H9 (cell line): ENCODE measurements around the gene SPTBN1. TPM values are rescaled to one million over a fixed set of nuclear protein-coding genes. Genes with fewer than 3 reads are reported as not detected.
A peak's percentile ranks its signal among the peaks of the same experiment; 100 is the strongest.

Source experiments
- DNase-seq: peaks from one replicate; pipeline ENCODE4 v3.0.0-alpha.2; 2017
- H2AFZ ChIP-seq: one replicate; pipeline ENCODE4 v1.6.1; 2013; ENCODE audit warnings: mild to moderate bottlenecking, low read length, control low read depth, moderate library complexity
- H2AK5ac ChIP-seq: 2 replicates; pipeline ENCODE4 v1.6.1; 2013; ENCODE audit warnings: low read length, control low read depth, mixed read lengths; ENCODE audit not compliant: insufficient read length
- H2BK120ac ChIP-seq: one replicate; pipeline ENCODE4 v1.6.1; 2013; ENCODE audit warnings: low read depth, mild to moderate bottlenecking, low read length, control low read depth, inconsistent platforms; ENCODE audit not compliant: poor library complexity, severe bottlenecking
- H2BK12ac ChIP-seq: 2 replicates; pipeline ENCODE4 v1.6.1; 2013; ENCODE audit warnings: low read length, control low read depth, mixed read lengths, low read depth; ENCODE audit not compliant: insufficient read length
- H2BK15ac ChIP-seq: 2 replicates; pipeline ENCODE4 v1.6.1; 2013; ENCODE audit warnings: low read depth, low read length, control low read depth
- H2BK20ac ChIP-seq: one replicate; pipeline ENCODE4 v1.6.1; 2013; ENCODE audit warnings: low read depth, mild to moderate bottlenecking, low read length, control low read depth, inconsistent platforms; ENCODE audit not compliant: poor library complexity, severe bottlenecking
- H2BK5ac ChIP-seq: 2 replicates; pipeline ENCODE4 v1.6.1; 2013; ENCODE audit warnings: low read length, control low read depth, mixed read lengths; ENCODE audit not compliant: insufficient read length
- H3K14ac ChIP-seq: 2 replicates; pipeline ENCODE4 v1.6.1; 2013; ENCODE audit warnings: low read length, control low read depth; ENCODE audit not compliant: insufficient read depth
- H3K18ac ChIP-seq: 2 replicates; pipeline ENCODE4 v1.6.1; 2013; ENCODE audit warnings: low read depth, mild to moderate bottlenecking, mixed read lengths, low read length, control low read depth; ENCODE audit not compliant: insufficient read length
- H3K23ac ChIP-seq: 2 replicates; pipeline ENCODE4 v1.6.1; 2013; ENCODE audit warnings: low read length, control low read depth, mixed read lengths, low read depth; ENCODE audit not compliant: insufficient read length
- H3K23me2 ChIP-seq: 2 replicates; pipeline ENCODE4 v1.6.1; 2013; ENCODE audit warnings: low read depth, mild to moderate bottlenecking, mixed read lengths, low read length, control low read depth; ENCODE audit not compliant: insufficient read length, poor library complexity, severe bottlenecking
- H3K27ac ChIP-seq: 2 replicates; pipeline ENCODE4 v1.5.1; 2013; ENCODE audit warnings: low read length, control low read depth, mixed read lengths, low read depth; ENCODE audit not compliant: insufficient read length
- H3K27me3 ChIP-seq: 2 replicates; pipeline ENCODE4 v1.6.1; 2013; ENCODE audit warnings: low read length, control low read depth, inconsistent platforms; ENCODE audit not compliant: insufficient read depth
- H3K4ac ChIP-seq: 2 replicates; pipeline ENCODE4 v1.6.1; 2013; ENCODE audit warnings: low read depth, mild to moderate bottlenecking, control low read depth, inconsistent platforms, low read length, moderate library complexity
- H3K4me1 ChIP-seq: 2 replicates; pipeline ENCODE4 v1.6.1; 2013; ENCODE audit warnings: low read length, control low read depth, inconsistent platforms; ENCODE audit not compliant: insufficient read depth
- H3K4me2 ChIP-seq: 2 replicates; pipeline ENCODE4 v1.6.1; 2013; ENCODE audit warnings: low read length, control low read depth, mixed read lengths; ENCODE audit not compliant: insufficient read length, insufficient read depth
- H3K56ac ChIP-seq: 2 replicates; pipeline ENCODE4 v1.6.1; 2013; ENCODE audit warnings: low read depth, mild to moderate bottlenecking, mixed read lengths, low read length, control low read depth; ENCODE audit not compliant: insufficient read length
- H3K79me1 ChIP-seq: 2 replicates; pipeline ENCODE4 v1.6.1; 2013; ENCODE audit warnings: low read depth, mild to moderate bottlenecking, moderate library complexity, low read length, control low read depth, inconsistent platforms; ENCODE audit not compliant: insufficient read depth, poor library complexity, severe bottlenecking
- H3K79me2 ChIP-seq: 2 replicates; pipeline ENCODE4 v1.6.1; 2013; ENCODE audit warnings: low read length, control low read depth, inconsistent platforms; ENCODE audit not compliant: insufficient read depth
- H3K9ac ChIP-seq: 2 replicates; pipeline ENCODE4 v1.6.1; 2013; ENCODE audit warnings: low read length, control low read depth, mixed read lengths; ENCODE audit not compliant: insufficient read length; ENCODE audit errors: extremely low read depth
- H3K9me3 ChIP-seq: one replicate; pipeline ENCODE4 v1.6.1; 2013; ENCODE audit warnings: low read depth, low read length, inconsistent platforms; ENCODE audit not compliant: control insufficient read depth
- H3T11ph ChIP-seq: one replicate; pipeline ENCODE4 v1.6.1; 2013; ENCODE audit warnings: mild to moderate bottlenecking, low read length, control low read depth, inconsistent platforms
- H4K20me1 ChIP-seq: one replicate; pipeline ENCODE4 v1.6.1; 2013; ENCODE audit not compliant: control insufficient read depth, insufficient read length, insufficient read depth
- H4K5ac ChIP-seq: 2 replicates; pipeline ENCODE4 v1.6.1; 2013; ENCODE audit warnings: low read depth, mild to moderate bottlenecking, mixed read lengths, low read length, control low read depth; ENCODE audit not compliant: insufficient read length
- H4K8ac ChIP-seq: replicated peaks from 2 replicates; pipeline ENCODE4 v1.6.1; 2013; ENCODE audit warnings: low read length, control low read depth, mixed read lengths, low read depth; ENCODE audit not compliant: insufficient read length
- H4K91ac ChIP-seq: 2 replicates; pipeline ENCODE4 v1.6.1; 2013; ENCODE audit warnings: low read depth, mild to moderate bottlenecking, moderate library complexity, mixed read lengths, low read length, control low read depth; ENCODE audit not compliant: insufficient read length
- H3K27ac Mint-ChIP-seq, 3 experiments: 2 replicates in 2 of 3; 3 replicates in 1 of 3; pipeline ENCODE4 v1.8.0; 2020 to 2021; ENCODE audit warnings: mixed read lengths in 3 of 3, mild to moderate bottlenecking in 1 of 3, moderate library complexity in 1 of 3
- H3K27me3 Mint-ChIP-seq: 2 replicates; pipeline ENCODE4 v1.8.0; 2021; ENCODE audit warnings: low read depth, mild to moderate bottlenecking, moderate library complexity, mixed read lengths
- H3K36me3 Mint-ChIP-seq, 3 experiments: 2 replicates in 2 of 3; 3 replicates in 1 of 3; pipeline ENCODE4 v1.8.0; 2020 to 2021; ENCODE audit warnings: low read depth in 3 of 3, mixed read lengths in 3 of 3; ENCODE audit not compliant: insufficient read depth in 1 of 3
- H3K4me1 Mint-ChIP-seq, 2 experiments: 2 replicates each; pipeline ENCODE4 v1.8.0; 2020; ENCODE audit warnings: mixed read lengths in 2 of 2
- H3K4me3 Mint-ChIP-seq, 2 experiments: 2 replicates in 1 of 2; 3 replicates in 1 of 2; pipeline ENCODE4 v1.8.0; 2020 to 2021; ENCODE audit warnings: mild to moderate bottlenecking in 2 of 2, mixed read lengths in 2 of 2, moderate library complexity in 1 of 2
- H3K9me3 Mint-ChIP-seq, 2 experiments: 2 replicates in 1 of 2; 3 replicates in 1 of 2; pipeline ENCODE4 v1.8.0; 2020; ENCODE audit warnings: mild to moderate bottlenecking in 2 of 2, mixed read lengths in 2 of 2, moderate library complexity in 1 of 2
- WGBS: extraction: QIAGEN DNeasy Blood & Tissue Kit; methylation state at CpG from one replicate; pipeline ENCODE4 v1.1.7; 2013; ENCODE audit warnings: missing lambda C conversion rate, low lambda C conversion rate, mixed read lengths; ENCODE audit not compliant: insufficient read length; ENCODE audit errors: extremely low coverage; 5-methylcytosine and 5-hydroxymethylcytosine counted together
- total RNA-seq: library from RNA; stranded (reverse); gene quantifications from 2 replicates; pipeline ENCODE4 v1.2.1, GENCODE V29; 2021
- TF ChIP-seq, protein P1 (sequence below): fragments of 200-600 bp; sonication (generic); conservative IDR thresholded peaks from 3 replicates; pipeline ENCODE4 v1.8.0; 2021; ENCODE audit warnings: antibody characterized with exemption, mild to moderate bottlenecking

SPTBN1 gene
- total RNA-seq, 1 experiment from 2014 or later: 164 TPM

DNA sequence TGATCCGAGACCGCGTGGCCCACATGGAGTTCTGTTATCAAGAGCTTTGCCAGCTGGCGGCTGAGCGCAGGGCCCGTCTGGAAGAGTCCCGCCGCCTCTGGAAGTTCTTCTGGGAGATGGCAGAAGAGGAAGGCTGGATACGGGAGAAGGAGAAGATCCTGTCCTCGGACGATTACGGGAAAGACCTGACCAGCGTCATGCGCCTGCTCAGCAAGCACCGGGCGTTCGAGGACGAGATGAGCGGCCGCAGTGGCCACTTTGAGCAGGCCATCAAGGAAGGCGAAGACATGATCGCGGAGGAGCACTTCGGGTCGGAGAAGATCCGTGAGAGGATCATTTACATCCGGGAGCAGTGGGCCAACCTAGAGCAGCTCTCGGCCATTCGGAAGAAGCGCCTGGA lies 172.8 kb downstream of the SPTBN1 start:
- H3K56ac ChIP-seq: no peak overlapping the region
- no peaks in the 10 kb centered on the region for H3K9me3 ChIP-seq
- H2BK12ac ChIP-seq: no peak overlapping the region
- no peak overlapping the region for H2AFZ ChIP-seq
- H3K4me2 ChIP-seq: no peak overlapping the region
- H4K20me1 ChIP-seq: peaks cover 2% of the 10 kb centered on the region
- TF ChIP-seq, protein P1, sequence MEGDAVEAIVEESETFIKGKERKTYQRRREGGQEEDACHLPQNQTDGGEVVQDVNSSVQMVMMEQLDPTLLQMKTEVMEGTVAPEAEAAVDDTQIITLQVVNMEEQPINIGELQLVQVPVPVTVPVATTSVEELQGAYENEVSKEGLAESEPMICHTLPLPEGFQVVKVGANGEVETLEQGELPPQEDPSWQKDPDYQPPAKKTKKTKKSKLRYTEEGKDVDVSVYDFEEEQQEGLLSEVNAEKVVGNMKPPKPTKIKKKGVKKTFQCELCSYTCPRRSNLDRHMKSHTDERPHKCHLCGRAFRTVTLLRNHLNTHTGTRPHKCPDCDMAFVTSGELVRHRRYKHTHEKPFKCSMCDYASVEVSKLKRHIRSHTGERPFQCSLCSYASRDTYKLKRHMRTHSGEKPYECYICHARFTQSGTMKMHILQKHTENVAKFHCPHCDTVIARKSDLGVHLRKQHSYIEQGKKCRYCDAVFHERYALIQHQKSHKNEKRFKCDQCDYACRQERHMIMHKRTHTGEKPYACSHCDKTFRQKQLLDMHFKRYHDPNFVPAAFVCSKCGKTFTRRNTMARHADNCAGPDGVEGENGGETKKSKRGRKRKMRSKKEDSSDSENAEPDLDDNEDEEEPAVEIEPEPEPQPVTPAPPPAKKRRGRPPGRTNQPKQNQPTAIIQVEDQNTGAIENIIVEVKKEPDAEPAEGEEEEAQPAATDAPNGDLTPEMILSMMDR: no peak
- H3K4ac ChIP-seq: no peak overlapping the region
- no peak overlapping the region for H4K91ac ChIP-seq
- H3K4me1 ChIP-seq: no peaks in the 10 kb centered on the region
- H3K27me3 ChIP-seq: no peaks in the 10 kb centered on the region
- DNase-seq: no peak
- no peak overlapping the region for H4K8ac ChIP-seq
- peaks cover 65 to 98% (median 93%) of the 10 kb centered on the region in 3 experiments for H3K36me3 Mint-ChIP-seq
- no peak overlapping the region for H3K23ac ChIP-seq
- H3K23me2 ChIP-seq: no peaks in the 10 kb centered on the region
- H2BK120ac ChIP-seq: no peak overlapping the region
- H3T11ph ChIP-seq: no peak overlapping the region
- no peak overlapping the region for H2BK15ac ChIP-seq
- no peaks in the 10 kb centered on the region for H3K79me1 ChIP-seq
- no peak overlapping the region for H3K4me3 Mint-ChIP-seq
- no peaks in the 10 kb centered on the region; the same call in 1 of the 2 replicates for H3K79me2 ChIP-seq
- no peak overlapping the region for H3K9ac ChIP-seq
- no peaks in the 10 kb centered on the region for H3K4me1 Mint-ChIP-seq
- H3K14ac ChIP-seq: no peak overlapping the region
- H3K18ac ChIP-seq: no peak overlapping the region
- H4K5ac ChIP-seq: no peak overlapping the region
- no peak overlapping the region for H2AK5ac ChIP-seq
- no CpG with 5 or more reads among the region's 30 CpGs for WGBS
- H2BK20ac ChIP-seq: no peak overlapping the region
- no peaks in the 10 kb centered on the region for H3K9me3 Mint-ChIP-seq
- no peaks in the 10 kb centered on the region for H3K27me3 Mint-ChIP-seq
- no peak overlapping the region for H2BK5ac ChIP-seq
- H3K27ac ChIP-seq: no peak overlapping the region
- H3K27ac Mint-ChIP-seq: peak overlapping the region in 2 of 3 experiments; percentile 69 to 82; a peak in 2 of 7 replicates
